GM13976 (cell line): ENCODE results near the gene DNM1.

Experiments
- DNase-seq: peaks from one replicate; pipeline ENCODE4 v3.0.0; 2012; ENCODE audit warnings: low spot score
- CTCF ChIP-seq: IDR thresholded peaks from 2 replicates; pipeline ENCODE4 v1.5.1; 2012; ENCODE audit warnings: borderline replicate concordance, mild to moderate bottlenecking; ENCODE audit not compliant: insufficient read depth; ENCODE audit errors: extremely low read depth, missing control alignments, control extremely low read depth
- in situ Hi-C: fragments of 300-500 bp; cut with MboI; formaldehyde crosslinking; loops from one replicate; pipeline ENCODE4 v1.12.0; 2022; ENCODE audit warnings: low sequenced_read_pairs, mixed read lengths, inconsistent platforms; ENCODE audit not compliant: unreplicated experiment

DNM1 gene

GRCh38 chr9:128161215-128161902, 41.8 kb upstream of the DNM1 start:
- TF ChIP-seq CTCF: no peak
- no peak for DNase-seq
- in situ Hi-C loops: no loop called here

DNA sequence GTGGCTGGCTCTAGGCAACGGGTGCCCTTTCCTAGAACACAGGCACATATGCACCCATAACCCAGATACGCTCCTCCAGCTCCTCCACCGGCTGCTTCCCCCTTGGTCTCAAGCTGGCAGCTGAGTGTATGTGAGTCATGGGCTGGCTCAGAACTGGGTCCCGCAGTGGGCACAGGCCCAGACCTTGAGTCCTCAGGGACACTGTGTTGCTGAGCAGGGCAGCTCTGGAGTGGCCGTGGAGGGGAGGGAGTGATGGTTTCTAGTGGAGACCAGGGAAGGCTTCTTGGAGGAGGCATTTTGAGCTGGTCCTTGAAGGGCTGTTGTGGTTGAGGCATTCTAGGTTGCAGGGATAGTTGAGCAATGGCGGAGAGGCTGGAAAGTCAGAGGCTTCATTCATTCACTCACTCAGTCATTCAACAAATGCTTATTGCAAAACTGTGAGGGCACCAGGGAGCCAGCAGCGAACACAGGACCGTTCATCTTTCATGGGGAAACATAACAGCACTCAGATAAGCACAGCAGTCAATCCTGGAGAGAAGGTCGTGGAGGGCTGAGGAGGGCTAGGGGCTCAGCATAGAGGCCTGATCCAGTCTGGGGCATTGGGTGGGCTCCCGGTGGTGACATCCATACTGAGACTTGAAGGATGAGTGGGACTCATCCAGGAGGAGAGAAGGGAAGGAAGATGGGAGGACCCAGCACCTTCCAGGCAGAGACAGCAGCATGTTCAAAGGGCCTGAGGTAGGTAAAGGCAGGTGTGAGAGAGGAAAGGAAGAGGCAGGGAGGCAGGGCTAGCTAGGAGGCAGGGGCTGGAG, 40.8 kb upstream of the DNM1 start:
- in situ Hi-C loops: no loop called here
- no peak for DNase-seq
- TF ChIP-seq CTCF: no peak

GRCh38 chr9:128163027-128163515, 40.1 kb upstream of the DNM1 start:
- DNase-seq: no peak
- in situ Hi-C loops: no loop called here
- TF ChIP-seq CTCF: no peak

DNA sequence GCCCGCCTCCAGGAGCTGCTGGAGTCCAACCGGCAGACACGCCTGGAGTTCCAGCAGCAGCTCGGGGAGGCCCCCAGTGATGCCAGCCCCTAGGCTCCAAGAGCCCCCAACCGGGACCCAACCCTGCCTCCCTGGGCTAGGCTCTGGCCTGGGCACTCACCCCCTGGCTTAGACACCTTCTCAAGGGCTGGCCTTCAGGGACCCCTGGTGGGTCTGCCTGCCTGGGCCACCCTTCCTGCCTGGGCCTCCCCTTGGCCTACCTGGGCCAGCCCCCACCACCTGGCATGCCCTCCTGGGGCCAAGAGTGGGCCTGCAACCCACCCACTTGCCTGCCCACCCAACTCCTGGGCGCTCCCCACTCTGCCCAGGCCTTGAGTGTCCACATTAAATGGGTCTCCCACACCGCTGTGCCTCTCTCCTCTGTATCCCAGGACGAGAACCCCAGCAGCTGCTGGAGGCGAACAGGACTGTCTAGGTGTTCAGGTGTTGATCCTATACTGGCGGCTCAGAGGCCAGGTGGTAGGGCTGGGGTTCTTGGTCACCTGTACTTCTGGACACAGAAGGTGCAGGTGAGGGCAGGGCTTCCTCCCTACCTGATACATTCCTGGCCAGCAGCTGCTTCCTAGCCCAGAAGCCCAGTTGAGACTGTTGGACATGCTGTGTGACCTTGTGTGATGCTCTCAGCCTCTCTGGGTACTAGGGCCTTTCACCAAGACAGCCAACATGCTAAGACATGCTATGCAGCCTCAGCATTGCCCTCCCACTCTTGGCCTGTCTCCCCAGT, 39.5 kb upstream of the DNM1 start:
- in situ Hi-C loops: no loop called here
- no peak for DNase-seq
- no peak for TF ChIP-seq CTCF

GRCh38 chr9:128164307-128164885, 38.8 kb upstream of the DNM1 start:
- in situ Hi-C loops: no loop called here
- DNase-seq: no peak
- no peak for TF ChIP-seq CTCF

DNA sequence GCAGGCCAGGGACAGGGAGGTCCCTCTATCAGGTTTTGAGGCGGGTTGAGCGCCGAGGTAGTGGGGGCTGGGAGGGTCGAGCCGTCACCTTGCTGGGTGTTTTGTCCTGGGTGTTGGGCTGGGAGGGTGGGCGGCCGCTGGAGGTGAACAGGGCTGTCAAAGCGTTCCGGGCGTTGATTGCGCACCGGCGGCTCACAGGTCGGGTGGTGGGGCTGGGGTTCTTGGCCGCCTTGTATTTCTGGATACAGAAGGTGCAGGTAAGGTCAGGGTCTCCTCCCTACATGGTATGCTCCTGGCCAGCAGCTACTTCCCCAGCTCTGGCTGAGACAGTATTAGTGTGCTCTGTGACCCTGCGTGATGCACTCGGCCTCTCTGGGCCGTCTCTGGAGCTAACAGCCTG, 37.0 kb upstream of the DNM1 start:
- no peak for TF ChIP-seq CTCF
- in situ Hi-C loops: no loop called here

More for the DNA sequence above, 37.0 kb upstream of the DNM1 start:
- no peak for DNase-seq
